ENCODE results near the gene OR4F15. TPM values are rescaled to one million over a fixed set of nuclear protein-coding genes. Genes with fewer than 3 reads are reported as not detected.
"Not testable (repeated sequence)": the region's sequence is repeated elsewhere in the genome, so short reads cannot be mapped to it uniquely, and the experiment has no call there.

Gene OR4F15
- total and polyA plus RNA-seq, 2 of the 8 experiments (the other 6 are each of a cell fraction or from before 2014, with no cell fraction given), result not detected

- H3K4me3 ChIP-seq (ENCODE audit: extremely low read depth in 1 of 4, insufficient read depth in 2 of 4, low read depth in 3 of 4, low read length in 4 of 4), result not testable (repeated sequence)
Measured at GRCh38 chr15:101767083-101767640, 44.8 kb upstream of the OR4F15 start.

More at GRCh38 chr15:101767083-101767640, 44.8 kb upstream of the OR4F15 start:
- H3K23ac ChIP-seq (ENCODE audit: insufficient read length); H4K20me1 ChIP-seq (replicated peaks in 1 of 2; ENCODE audit: control insufficient read depth in 1 of 2, insufficient read depth in 2 of 2, low read length in 2 of 2); H3K79me1 ChIP-seq (ENCODE audit: low read depth, low read length); H2BK20ac ChIP-seq (ENCODE audit: low read length); H2AFZ ChIP-seq (ENCODE audit: low read length); H3K14ac ChIP-seq (ENCODE audit: insufficient read length); POLR2A ChIA-PET (ENCODE audit: partially characterized antibody); H2BK15ac ChIP-seq (ENCODE audit: low read length); H3K56ac ChIP-seq (replicated peaks; ENCODE audit: insufficient read length, low read depth, low read length); H3K27me3 ChIP-seq (replicated peaks in 1 of 4; ENCODE audit: control insufficient read depth in 3 of 4, extremely low read depth in 1 of 4, insufficient read depth in 3 of 4, low read length in 3 of 4); H4K91ac ChIP-seq (replicated peaks; ENCODE audit: insufficient read length, low read length); H3K27ac ChIP-seq (ENCODE audit: low read depth, low read length); H3K18ac ChIP-seq (ENCODE audit: extremely low read depth, low read length); H2BK5ac ChIP-seq (ENCODE audit: low read depth, low read length); CTCF ChIA-PET (ENCODE audit: partially characterized antibody); H2BK120ac ChIP-seq (replicated peaks; ENCODE audit: low read depth, low read length); H2BK12ac ChIP-seq (ENCODE audit: low read depth, low read length); H3K9ac ChIP-seq (replicated peaks in 1 of 4; ENCODE audit: extremely low read depth in 1 of 4, low read depth in 3 of 4, low read length in 3 of 4); H3K4me1 ChIP-seq (replicated peaks in 1 of 4; ENCODE audit: control insufficient read depth in 3 of 4, insufficient read depth in 4 of 4, low read length in 3 of 4); H3K4me2 ChIP-seq (ENCODE audit: insufficient read depth in 1 of 2, low read depth in 2 of 2, low read length in 2 of 2); H3K23me2 ChIP-seq (ENCODE audit: low read depth, low read length); H2AK5ac ChIP-seq (ENCODE audit: low read depth, low read length); H4K5ac ChIP-seq (ENCODE audit: insufficient read length, low read depth, low read length); H3K79me2 ChIP-seq (ENCODE audit: control insufficient read depth in 1 of 2, insufficient read depth in 2 of 2, low read length in 2 of 2); H3K4ac ChIP-seq (replicated peaks; ENCODE audit: insufficient read length, low read depth, low read length); H4K8ac ChIP-seq (ENCODE audit: extremely low read depth, insufficient read depth, low read length); H3K36me3 ChIP-seq (ENCODE audit: control insufficient read depth in 2 of 4, insufficient read depth in 4 of 4, low read length in 3 of 4): not testable (repeated sequence)
- DNase-seq (ENCODE audit: low read depth in 1 of 2, low spot score in 2 of 2), result peak in 1 of 2 experiments; percentile 68
- H3K9me3 ChIP-seq (ENCODE audit: insufficient read depth in 2 of 2, low read depth in 1 of 2, low read length in 1 of 2), result peaks cover 3 to 28% of the 10 kb centered on the region in 2 experiments; a peak in 2 of 4 replicates
- WGBS, 2 experiments (ENCODE audit: extremely low coverage in 1 of 2, insufficient coverage in 1 of 2, insufficient read length in 1 of 2, insufficient replicate concordance in 2 of 2, low coverage in 1 of 2, low lambda C conversion rate in 2 of 2, missing lambda C conversion rate in 1 of 2), result 77% methylated on average over 7 of the region's 11 CpGs; no CpG with 5 or more reads in 1 of the 2 experiments
- peak; percentile 58 for FAIRE-seq
